ENCODE results near the gene SAMD14.

DNA sequence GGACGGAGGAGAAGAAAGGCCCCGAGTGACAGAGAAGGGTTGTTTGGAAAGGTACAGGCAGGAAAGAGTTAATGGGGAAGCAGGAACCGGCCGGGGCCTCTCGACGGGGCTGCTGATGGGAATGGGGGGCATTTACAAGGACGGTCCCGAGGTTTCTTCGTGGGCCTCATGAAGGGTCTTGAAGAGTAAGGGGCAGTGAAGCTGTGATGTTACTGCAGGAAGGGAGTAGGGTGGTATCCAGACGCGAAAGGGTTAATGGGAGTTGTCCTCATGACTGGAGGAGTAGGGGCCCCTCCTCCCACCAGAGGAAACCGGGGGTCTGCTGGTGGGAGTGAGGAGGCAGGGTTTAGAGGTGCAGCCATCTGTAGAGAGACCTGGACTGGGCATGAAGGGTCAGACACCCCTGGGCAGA lies 34.3 kb downstream of the SAMD14 start:
- TF ChIP-seq ZNF565 (CRISPR knock-in tag; conservative IDR thresholded peaks at IDR 0.05; ENCODE audit: low read depth) (no peak), POU6F1 (CRISPR knock-in tag; IDR thresholded peaks at IDR 0.05; ENCODE audit: borderline replicate concordance, low read depth) (no peak), ZFP3 (CRISPR knock-in tag; IDR thresholded peaks at IDR 0.05) (no peak), ISL1 (CRISPR knock-in tag; IDR thresholded peaks at IDR 0.05) (no peak), CREB5 (CRISPR knock-in tag; IDR thresholded peaks at IDR 0.05; ENCODE audit: low read depth) (no peak), OSR1 (CRISPR knock-in tag; IDR thresholded peaks at IDR 0.05) (no peak), RARB (CRISPR knock-in tag; IDR thresholded peaks at IDR 0.05) (no peak), ZNF70 (CRISPR knock-in tag; IDR thresholded peaks at IDR 0.05) (no peak), ZNF8 (CRISPR knock-in tag; IDR thresholded peaks at IDR 0.05) (no peak), SNAI2 (CRISPR knock-in tag; IDR thresholded peaks at IDR 0.05) (no peak), ARNTL (CRISPR knock-in tag; IDR thresholded peaks at IDR 0.05; ENCODE audit: borderline replicate concordance, low read depth) (no peak)
- TF ChIP-seq, protein P1, sequence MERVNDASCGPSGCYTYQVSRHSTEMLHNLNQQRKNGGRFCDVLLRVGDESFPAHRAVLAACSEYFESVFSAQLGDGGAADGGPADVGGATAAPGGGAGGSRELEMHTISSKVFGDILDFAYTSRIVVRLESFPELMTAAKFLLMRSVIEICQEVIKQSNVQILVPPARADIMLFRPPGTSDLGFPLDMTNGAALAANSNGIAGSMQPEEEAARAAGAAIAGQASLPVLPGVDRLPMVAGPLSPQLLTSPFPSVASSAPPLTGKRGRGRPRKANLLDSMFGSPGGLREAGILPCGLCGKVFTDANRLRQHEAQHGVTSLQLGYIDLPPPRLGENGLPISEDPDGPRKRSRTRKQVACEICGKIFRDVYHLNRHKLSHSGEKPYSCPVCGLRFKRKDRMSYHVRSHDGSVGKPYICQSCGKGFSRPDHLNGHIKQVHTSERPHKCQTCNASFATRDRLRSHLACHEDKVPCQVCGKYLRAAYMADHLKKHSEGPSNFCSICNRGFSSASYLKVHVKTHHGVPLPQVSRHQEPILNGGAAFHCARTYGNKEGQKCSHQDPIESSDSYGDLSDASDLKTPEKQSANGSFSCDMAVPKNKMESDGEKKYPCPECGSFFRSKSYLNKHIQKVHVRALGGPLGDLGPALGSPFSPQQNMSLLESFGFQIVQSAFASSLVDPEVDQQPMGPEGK (CRISPR knock-in tag; IDR thresholded peaks at IDR 0.05; ENCODE audit: borderline replicate concordance): no peak
- TF ChIP-seq, protein P2, sequence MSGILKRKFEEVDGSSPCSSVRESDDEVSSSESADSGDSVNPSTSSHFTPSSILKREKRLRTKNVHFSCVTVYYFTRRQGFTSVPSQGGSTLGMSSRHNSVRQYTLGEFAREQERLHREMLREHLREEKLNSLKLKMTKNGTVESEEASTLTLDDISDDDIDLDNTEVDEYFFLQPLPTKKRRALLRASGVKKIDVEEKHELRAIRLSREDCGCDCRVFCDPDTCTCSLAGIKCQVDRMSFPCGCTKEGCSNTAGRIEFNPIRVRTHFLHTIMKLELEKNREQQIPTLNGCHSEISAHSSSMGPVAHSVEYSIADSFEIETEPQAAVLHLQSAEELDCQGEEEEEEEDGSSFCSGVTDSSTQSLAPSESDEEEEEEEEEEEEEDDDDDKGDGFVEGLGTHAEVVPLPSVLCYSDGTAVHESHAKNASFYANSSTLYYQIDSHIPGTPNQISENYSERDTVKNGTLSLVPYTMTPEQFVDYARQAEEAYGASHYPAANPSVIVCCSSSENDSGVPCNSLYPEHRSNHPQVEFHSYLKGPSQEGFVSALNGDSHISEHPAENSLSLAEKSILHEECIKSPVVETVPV (CRISPR knock-in tag; IDR thresholded peaks at IDR 0.05): no peak
- TF ChIP-seq, protein P3, sequence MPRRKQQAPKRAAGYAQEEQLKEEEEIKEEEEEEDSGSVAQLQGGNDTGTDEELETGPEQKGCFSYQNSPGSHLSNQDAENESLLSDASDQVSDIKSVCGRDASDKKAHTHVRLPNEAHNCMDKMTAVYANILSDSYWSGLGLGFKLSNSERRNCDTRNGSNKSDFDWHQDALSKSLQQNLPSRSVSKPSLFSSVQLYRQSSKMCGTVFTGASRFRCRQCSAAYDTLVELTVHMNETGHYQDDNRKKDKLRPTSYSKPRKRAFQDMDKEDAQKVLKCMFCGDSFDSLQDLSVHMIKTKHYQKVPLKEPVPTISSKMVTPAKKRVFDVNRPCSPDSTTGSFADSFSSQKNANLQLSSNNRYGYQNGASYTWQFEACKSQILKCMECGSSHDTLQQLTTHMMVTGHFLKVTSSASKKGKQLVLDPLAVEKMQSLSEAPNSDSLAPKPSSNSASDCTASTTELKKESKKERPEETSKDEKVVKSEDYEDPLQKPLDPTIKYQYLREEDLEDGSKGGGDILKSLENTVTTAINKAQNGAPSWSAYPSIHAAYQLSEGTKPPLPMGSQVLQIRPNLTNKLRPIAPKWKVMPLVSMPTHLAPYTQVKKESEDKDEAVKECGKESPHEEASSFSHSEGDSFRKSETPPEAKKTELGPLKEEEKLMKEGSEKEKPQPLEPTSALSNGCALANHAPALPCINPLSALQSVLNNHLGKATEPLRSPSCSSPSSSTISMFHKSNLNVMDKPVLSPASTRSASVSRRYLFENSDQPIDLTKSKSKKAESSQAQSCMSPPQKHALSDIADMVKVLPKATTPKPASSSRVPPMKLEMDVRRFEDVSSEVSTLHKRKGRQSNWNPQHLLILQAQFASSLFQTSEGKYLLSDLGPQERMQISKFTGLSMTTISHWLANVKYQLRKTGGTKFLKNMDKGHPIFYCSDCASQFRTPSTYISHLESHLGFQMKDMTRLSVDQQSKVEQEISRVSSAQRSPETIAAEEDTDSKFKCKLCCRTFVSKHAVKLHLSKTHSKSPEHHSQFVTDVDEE (CRISPR knock-in tag; IDR thresholded peaks at IDR 0.05): no peak
